Suppressor macrophage (primary cell): ENCODE results near the gene KIF5B.
A peak's percentile ranks its signal among the peaks of the same experiment; 100 is the strongest.
"Not testable (repeated sequence)": the region's sequence is repeated elsewhere in the genome, so short reads cannot be mapped to it uniquely, and the experiment has no call there.

Source experiments
- DNase-seq, 4 experiments: peaks; one replicate each; pipeline ENCODE4 v3.0.0-alpha.2; 2020 to 2022

Gene KIF5B

DNA sequence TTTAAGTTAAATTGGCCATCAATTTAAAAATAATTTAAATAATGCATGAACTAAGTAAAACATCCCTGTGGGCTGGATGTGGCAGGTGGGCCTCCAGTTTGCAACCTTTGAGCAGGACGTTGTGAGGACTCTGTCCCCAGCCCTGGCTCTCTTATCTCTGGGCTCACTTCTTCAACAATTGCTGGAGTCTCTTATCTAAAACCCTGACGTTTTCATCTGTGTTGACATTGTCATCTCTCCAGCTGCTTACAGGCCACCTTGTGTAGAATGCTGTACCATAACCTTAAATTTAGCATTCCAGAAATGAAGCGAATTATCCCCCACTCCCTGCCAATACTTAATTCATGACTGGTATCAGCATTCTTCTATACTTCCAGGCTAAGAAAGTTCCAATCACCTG, 3.2 kb upstream of the KIF5B start:
- DNase-seq = no peak

DNA sequence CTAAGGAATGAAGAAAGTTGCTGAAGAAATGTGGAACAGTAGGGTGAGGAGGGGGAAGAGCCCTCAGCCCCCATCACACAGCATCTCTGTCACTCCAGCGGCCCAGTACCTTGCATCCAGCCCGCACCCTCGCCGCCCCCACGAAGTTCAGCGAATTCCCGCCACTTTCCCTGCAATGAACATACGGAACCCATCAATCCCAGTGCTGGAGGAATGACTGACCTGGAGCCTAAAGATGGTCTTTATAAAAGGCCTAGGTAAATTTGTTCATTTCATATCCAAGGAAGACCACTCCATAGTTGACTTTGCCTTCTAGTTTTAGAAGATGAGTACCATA, 779 bp upstream of the KIF5B start:
- DNase-seq = no peak

- peak; percentile 69 to 86 (median 77) for DNase-seq
Observed at GRCh38 chr10:32055478-32056135, 618 bp downstream of the KIF5B start.

DNA sequence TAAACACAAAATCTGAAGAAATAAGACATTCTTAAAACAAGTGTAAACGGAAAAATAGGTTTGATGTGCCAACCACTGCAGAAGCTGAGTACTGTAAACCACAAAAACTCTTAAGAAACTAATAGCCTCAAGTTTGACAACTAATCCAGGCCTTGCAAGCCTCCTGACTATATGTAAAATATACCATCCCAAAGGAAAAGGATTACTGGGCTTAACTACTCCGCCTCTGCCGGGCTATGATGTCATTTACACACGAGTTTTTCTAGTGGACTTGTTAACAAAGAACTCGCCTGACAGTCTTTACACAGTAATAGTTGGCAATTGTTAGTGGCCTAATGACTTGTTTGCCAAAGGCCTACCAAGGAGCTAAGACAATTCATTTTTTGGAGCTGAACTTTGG, 2.1 kb downstream of the KIF5B start:
- DNase-seq = peak; percentile 21 to 44 (median 32)

GRCh38 chr10:32053392-32053791, 2.8 kb downstream of the KIF5B start:
- not testable (repeated sequence) for DNase-seq

- no peak for DNase-seq
Observed at GRCh38 chr10:32051926-32052325, 4.3 kb downstream of the KIF5B start.

GRCh38 chr10:32050177-32050576, 6.0 kb downstream of the KIF5B start:
- no peak for DNase-seq

DNA sequence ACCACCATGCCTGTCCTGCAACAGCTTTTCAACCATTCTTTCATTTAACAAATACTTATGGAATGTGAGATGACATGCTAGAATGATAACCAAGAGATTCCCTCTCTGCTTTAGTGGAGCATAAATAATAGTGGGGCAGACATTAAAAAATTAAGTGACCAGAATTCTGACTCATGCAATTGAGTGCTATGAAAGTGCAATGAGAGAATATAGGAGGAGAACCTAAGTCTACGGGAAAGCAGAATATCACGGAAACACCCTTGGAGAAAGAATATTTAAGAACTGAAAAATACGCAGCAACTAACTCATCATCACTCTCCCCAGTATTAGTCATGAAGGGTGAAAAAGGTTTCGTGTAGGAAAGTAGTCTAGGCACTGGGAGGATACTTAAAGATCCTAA, 7.1 kb downstream of the KIF5B start:
- no peak for DNase-seq

DNA sequence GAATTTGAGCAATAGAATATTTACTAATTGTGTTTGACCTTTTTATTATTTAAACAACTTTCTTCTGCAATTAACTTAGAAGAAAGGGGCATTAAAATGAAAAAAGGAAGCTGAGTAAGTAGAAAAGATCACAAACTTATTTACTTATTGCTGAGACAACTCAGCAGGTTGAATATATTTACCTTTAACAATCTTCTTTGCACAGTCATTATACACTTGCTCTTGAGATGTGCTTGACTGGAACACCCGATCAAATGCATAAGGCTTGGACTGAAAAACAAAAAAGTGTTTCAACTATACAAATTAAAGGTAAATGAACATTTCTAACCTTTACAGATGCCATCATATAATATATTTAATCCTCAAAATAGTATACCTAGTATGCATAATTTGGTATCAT, 7.9 kb downstream of the KIF5B start:
- DNase-seq = no peak

DNA sequence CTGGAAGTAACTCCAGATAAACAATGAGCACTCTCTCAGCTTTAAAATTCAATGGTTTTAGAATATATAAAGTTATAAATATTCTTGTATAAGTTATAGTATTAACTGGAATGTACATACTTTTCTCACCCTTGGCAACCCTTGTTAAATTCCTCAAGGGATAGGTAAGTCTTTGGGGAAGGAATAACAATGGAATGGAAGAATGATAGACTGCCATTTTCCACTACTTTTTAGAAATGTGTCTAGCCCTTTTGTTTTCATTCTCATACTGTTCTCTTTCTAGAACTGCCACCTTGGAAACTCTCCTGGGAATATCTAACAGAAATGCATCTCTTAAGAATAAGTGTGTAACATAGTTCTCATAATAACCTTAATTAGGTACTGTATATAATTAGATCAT, 8.3 kb downstream of the KIF5B start:
- DNase-seq = no peak

DNA sequence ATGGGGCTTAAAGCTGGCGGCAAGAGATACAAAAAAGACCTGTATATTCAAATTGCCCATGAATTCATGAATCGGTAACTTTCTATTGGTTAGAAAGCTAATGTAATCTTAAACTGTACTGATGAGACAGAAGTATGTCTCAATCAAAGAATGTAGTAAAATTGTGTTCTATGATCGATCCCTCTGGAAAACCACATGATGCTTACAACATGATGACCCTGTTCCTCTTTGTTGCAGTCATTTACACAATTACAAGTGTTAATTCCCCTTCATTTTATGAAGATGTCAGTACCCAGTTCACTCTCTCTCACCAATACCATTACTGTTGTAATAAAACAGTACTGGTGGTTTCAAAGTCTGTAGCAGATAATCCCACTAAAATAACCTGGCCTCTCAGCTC, 10.1 kb downstream of the KIF5B start:
- DNase-seq = peak in 3 of 4 experiments; percentile 9 to 52 (median 48)

GRCh38 chr10:32042730-32043129, 13.5 kb downstream of the KIF5B start:
- DNase-seq = not testable (repeated sequence)

DNA sequence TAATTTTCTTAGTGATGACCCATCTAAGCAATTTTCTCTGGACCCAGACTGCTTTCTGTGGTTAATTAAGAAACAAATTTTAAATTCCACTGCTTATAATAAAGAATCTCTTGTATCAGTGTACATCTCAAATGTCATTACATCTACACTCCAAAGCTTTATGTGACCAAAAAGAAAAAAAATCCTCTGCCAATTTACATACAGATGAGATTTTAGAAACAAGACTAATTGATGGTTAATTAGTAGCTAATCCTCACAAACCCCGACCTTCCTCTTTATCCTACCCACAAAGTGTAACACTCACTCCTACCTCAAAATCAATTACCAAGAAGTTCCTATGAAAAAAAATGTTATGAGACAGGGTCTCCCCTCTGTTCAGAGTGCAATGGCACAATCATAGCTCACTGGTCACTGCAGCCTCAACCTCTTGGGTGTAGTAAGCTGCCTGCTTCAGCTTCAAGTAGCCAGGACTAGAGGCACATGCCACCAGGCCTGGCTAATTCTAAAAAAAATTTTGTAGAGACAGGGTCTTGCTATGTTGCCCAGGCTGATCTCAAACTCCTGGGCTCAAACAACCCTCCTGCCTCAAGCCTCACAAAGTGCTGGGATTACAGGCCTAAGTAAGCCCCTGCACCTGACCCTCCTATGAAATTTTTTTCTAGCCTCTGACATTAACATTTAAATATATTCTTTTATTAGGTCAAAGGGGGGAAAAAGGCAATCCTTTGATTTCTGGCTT, 14.8 kb downstream of the KIF5B start:
- no peak for DNase-seq

DNA sequence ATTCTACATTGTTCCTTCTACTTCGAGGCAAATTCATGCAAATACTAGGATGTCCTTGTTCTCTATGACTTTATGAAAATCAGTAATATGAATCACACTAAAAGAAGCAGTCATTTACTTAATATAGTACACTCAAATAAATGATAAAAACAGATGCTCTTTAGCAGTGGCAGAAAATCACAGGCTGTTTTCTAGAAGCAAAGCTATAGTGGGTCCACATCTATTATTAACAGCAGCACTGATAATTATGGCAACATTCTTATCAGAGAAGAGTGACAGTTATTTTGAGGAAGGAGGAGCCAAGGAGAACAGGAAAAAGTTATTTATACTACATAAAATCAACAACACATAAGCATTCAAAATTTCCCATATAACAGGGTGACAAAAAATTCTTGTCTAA, 16.5 kb downstream of the KIF5B start:
- DNase-seq = no peak

DNA sequence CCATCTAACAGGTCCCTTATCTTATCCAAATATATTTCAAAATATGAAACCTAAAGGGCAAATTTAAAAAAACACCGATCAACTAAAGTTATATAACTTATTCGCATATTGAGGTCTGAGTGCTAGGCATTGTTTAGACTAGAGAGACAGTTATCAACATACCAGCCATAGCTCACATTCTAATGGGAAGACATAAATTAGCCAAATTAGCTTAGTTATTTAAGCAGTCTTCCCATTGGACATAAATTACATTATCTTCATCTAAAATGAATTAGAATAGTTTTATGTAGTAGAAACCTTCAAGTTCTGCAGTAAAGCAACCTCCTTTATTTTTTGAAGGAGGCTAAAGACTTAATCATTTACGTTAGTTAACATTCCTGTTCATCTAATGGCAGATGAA, 17.4 kb downstream of the KIF5B start:
- DNase-seq = no peak

- no peak for DNase-seq
Observed at GRCh38 chr10:32036922-32037321, 19.3 kb downstream of the KIF5B start.

DNA sequence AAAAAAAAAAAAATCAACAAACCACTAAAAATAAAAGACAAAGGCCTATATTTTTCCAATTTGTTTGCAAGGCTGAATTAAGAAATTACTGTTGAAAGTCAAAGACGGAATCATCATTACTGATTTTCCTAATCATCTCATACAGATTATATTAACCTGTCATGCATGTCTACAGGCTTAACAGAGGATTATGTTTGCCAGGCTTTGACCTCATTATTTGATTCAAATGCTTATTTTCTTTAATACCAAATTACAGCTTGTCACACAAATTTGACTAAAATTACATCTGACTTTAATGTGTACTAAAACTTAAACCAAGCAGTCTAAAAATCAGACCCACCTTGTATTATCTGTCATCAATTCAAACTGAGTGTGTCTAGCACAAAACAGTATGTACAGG, 21.2 kb downstream of the KIF5B start:
- DNase-seq = no peak

GRCh38 chr10:32033171-32033570, 23.1 kb downstream of the KIF5B start:
- no peak for DNase-seq

GRCh38 chr10:32031920-32032319, 24.3 kb downstream of the KIF5B start:
- DNase-seq = no peak

DNA sequence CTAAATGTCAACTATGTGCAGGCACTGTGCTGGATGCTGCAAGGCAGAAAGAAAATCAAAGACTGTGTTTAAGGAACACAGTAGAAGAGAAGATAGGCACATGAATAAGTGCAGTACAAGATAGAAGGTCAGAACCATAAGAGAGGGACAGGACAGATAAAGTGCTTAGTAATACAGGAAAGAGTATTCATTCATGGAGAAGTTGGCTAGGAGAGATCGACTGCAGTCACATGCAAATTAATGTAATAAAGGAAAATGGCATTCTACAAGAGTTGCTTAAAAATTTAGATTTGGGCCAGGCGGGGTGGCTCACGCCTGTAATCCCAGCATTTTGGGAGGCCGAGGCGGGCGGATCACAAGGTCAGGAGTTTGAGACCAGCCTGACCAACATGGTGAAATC, 24.8 kb downstream of the KIF5B start:
- no peak for DNase-seq

DNA sequence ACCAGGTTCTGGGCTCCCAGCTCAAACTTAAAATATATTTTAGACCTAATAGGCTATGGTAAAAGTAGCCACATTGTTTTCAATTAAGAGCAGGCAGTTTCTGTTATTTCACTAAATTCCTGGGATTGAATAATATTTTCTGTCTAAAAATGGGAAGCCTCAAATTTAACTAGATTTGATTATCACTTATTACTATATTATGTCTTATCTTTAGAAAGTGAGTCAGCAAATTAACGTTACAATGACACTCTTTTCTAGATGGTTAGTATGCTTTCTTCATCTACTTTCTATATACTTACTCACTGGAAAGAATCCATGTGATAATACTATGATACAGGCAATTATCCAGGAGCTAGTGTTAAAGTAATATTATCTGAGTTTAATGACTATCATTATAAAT, 27.5 kb downstream of the KIF5B start:
- DNase-seq = no peak

GRCh38 chr10:32023264-32023663, 33.0 kb downstream of the KIF5B start:
- peak in 2 of 4 experiments; percentile 26 to 33 for DNase-seq

GRCh38 chr10:32017044-32017443, 39.2 kb downstream of the KIF5B start:
- no peak for DNase-seq

DNA sequence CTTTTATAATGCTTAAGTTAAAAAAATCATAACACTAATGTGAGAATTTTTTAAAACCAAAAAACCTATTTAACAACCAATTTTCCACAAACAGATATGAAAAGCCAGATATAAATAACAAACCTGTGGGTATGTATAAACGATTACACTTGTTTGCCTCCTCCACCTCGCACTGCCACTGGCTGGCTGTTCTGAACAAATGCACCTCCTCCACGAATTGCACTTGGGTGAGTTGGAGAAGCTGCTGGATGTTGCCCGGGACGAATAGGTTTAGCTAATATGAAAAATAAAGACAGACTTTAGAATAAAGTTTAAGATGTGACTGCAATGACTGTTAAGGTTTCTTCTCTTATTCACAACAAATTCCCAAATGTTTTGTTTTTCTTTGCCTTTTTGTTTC, 40.8 kb downstream of the KIF5B start:
- DNase-seq = no peak

- no peak for DNase-seq
Observed at GRCh38 chr10:32007026-32007425, 49.2 kb downstream of the KIF5B start.
